ENCODE results near the gene ALOX15B. TPM values are rescaled to one million over a fixed set of nuclear protein-coding genes. Genes with fewer than 3 reads are reported as not detected.

The ALOX15B gene
- total RNA-seq, 2 donors from 2014 or later = 0.14 TPM

GRCh38 chr17:8095361-8095760 lies 56.5 kb downstream of the ALOX15B start:
- DNase-seq (no peak), ATAC-seq (replicated peaks in 1 of 2) (no peak)
- H3K27ac Mint-ChIP-seq = no peak overlapping the region
- H3K27me3 Mint-ChIP-seq (ENCODE audit: low read depth) = peaks cover 11% of the 10 kb centered on the region
- H3K9me3 Mint-ChIP-seq = no peaks in the 10 kb centered on the region
- no peak overlapping the region for H3K4me3 Mint-ChIP-seq
- no peaks in the 10 kb centered on the region for H3K36me3 Mint-ChIP-seq (ENCODE audit: insufficient read depth in 2 of 2)
- peaks cover 13% of the 10 kb centered on the region for H3K4me1 Mint-ChIP-seq (ENCODE audit: low read depth)

GRCh38 chr17:8096541-8096940 lies 57.7 kb downstream of the ALOX15B start:
- H3K36me3 Mint-ChIP-seq (ENCODE audit: insufficient read depth in 2 of 2) = no peaks in the 10 kb centered on the region
- DNase-seq (no peak), ATAC-seq (replicated peaks in 1 of 2) (no peak)
- no peak overlapping the region for H3K27ac Mint-ChIP-seq
- peaks cover 13% of the 10 kb centered on the region for H3K4me1 Mint-ChIP-seq (ENCODE audit: low read depth)
- H3K4me3 Mint-ChIP-seq = no peak overlapping the region
- H3K9me3 Mint-ChIP-seq = no peaks in the 10 kb centered on the region
- H3K27me3 Mint-ChIP-seq (ENCODE audit: low read depth) = no peaks in the 10 kb centered on the region

Other genes starting within 250 kb of the ALOX15B start
- 10 to 100 TPM; 73.7 to 83.5 TPM for gene KDM6B, start 204.8 kb upstream of the ALOX15B start, total RNA-seq
- gene TMEM88, start 184.0 kb upstream of the ALOX15B start, total RNA-seq = 1 to 10 TPM; 5.2 to 5.3 TPM
- gene NAA38, start 181.5 kb upstream of the ALOX15B start, total RNA-seq = 10 to 100 TPM; 42.7 to 43.5 TPM
- 10 to 100 TPM in 1 of 2 donors, 1 to 10 TPM in 1; 6.7 to 10.2 TPM for gene CYB5D1, start 181.1 kb upstream of the ALOX15B start, total RNA-seq
- gene CHD3, start 150.3 kb upstream of the ALOX15B start, total RNA-seq = 100 to 1,000 TPM; 133 to 140 TPM
- gene RNF227, start 122.8 kb upstream of the ALOX15B start, total RNA-seq = 1 to 10 TPM; 2.5 to 3.7 TPM
- gene KCNAB3, start 109.2 kb upstream of the ALOX15B start, total RNA-seq = 10 to 100 TPM; 10.2 to 10.3 TPM
- 100 to 1,000 TPM; 139 to 150 TPM for gene TRAPPC1, start 107.1 kb upstream of the ALOX15B start, total RNA-seq
- 10 to 100 TPM; 61.0 to 62.6 TPM for gene CNTROB, start 106.9 kb upstream of the ALOX15B start, total RNA-seq
- under 1 TPM in 1 of 2 donors, not detected in 1; 0.34 TPM for gene GUCY2D, start 36.4 kb upstream of the ALOX15B start, total RNA-seq
- gene ALOX12B, start 48.7 kb downstream of the ALOX15B start, total RNA-seq = 1 to 10 TPM; 1.3 to 4.1 TPM
- gene ALOXE3, start 79.5 kb downstream of the ALOX15B start, total RNA-seq = not detected
- 1 to 10 TPM; 1.5 to 4.3 TPM for gene HES7, start 85.0 kb downstream of the ALOX15B start, total RNA-seq
- 10 to 100 TPM; 58.2 to 78.5 TPM for gene PER1, start 113.3 kb downstream of the ALOX15B start, total RNA-seq
- gene VAMP2, start 123.9 kb downstream of the ALOX15B start, total RNA-seq = 10 to 100 TPM; 71.3 to 73.6 TPM
- 10 to 100 TPM; 45.1 to 50.8 TPM for gene TMEM107, start 137.3 kb downstream of the ALOX15B start, total RNA-seq
- gene BORCS6, start 151.1 kb downstream of the ALOX15B start, total RNA-seq = 1 to 10 TPM; 9.6 TPM
- gene AURKB, start 171.5 kb downstream of the ALOX15B start, total RNA-seq = 100 to 1,000 TPM; 146 to 167 TPM
- 10 to 100 TPM; 48.2 to 62.9 TPM for gene CTC1, start 209.0 kb downstream of the ALOX15B start, total RNA-seq
- 10 to 100 TPM; 59.9 to 72.2 TPM for gene PFAS, start 210.2 kb downstream of the ALOX15B start, total RNA-seq
- 10 to 100 TPM; 59.2 to 73.8 TPM for gene RANGRF, start 249.6 kb downstream of the ALOX15B start, total RNA-seq

Measured in activated T-cell treated with anti-CD3 and anti-CD28 coated beads, Interleukin-2, amount 50 U/mL, for 72 hours (primary cell).